NT2/D1 (cell line): ENCODE data around the gene NEUROG2.

Experiments used
- SUZ12 ChIP-seq: IDR thresholded peaks from 2 replicates; pipeline ENCODE4 v1.6.1; 2011; ENCODE audit not compliant: insufficient read length, insufficient read depth; ENCODE audit errors: extremely low read depth
- ZNF274 ChIP-seq: IDR thresholded peaks from 2 replicates; pipeline ENCODE4 v1.6.1; 2011; ENCODE audit warnings: mild to moderate bottlenecking, low read depth, low read length

DNA sequence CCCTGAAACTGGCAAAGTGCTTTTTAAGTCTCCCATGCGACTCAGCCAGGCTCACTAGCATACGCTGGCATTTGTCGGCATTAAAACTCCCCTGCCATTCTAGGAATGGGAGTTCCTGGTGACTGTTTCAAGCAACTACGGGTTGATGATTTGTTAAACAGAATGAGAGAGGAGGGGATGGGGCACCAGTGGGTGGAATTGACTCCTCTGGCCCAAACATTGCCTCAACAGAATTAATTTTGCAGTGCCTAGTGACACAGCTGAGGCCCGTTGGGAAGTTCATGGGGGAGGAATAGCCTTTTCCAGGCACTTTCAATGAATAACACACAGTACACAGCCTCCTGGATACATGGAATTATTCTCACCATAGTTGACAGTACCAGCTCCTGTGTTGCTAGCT lies 30.1 kb downstream of the NEUROG2 start:
- TF ChIP-seq SUZ12 (no peak), ZNF274 (no peak)
